Fibroblast of upper back skin (primary cell): ENCODE data around the gene TMEM248.
A peak's percentile ranks its signal among the peaks of the same experiment; 100 is the strongest.
"Not testable (repeated sequence)": the region's sequence is repeated elsewhere in the genome, so short reads cannot be mapped to it uniquely, and the experiment has no call there.

Experiments used
- DNase-seq: peaks from one replicate; pipeline ENCODE4 v3.0.0-alpha.2; 2013

Gene TMEM248

GRCh38 chr7:66911191-66911590 lies 9.8 kb upstream of the TMEM248 start:
- not testable (repeated sequence) for DNase-seq

DNA sequence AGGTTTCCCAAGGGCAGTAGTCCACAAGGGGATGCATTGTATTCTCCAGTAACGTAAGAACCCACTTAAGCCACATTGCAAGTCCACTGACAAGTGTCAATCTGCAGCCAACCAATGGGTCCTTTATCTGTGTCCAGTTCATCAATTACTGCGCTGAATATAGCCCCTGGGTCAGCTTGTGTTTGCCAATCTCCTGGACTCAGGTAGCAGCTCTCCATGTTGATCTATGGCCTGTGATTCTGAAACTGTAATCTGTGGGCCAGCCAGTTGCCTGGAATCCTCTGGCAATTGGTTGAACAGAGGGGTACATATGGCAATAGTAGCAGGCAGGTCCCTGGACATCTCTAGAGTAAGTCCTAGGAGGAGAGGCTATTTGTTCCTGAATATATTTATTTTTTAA lies 8.8 kb upstream of the TMEM248 start:
- no peak for DNase-seq

DNA sequence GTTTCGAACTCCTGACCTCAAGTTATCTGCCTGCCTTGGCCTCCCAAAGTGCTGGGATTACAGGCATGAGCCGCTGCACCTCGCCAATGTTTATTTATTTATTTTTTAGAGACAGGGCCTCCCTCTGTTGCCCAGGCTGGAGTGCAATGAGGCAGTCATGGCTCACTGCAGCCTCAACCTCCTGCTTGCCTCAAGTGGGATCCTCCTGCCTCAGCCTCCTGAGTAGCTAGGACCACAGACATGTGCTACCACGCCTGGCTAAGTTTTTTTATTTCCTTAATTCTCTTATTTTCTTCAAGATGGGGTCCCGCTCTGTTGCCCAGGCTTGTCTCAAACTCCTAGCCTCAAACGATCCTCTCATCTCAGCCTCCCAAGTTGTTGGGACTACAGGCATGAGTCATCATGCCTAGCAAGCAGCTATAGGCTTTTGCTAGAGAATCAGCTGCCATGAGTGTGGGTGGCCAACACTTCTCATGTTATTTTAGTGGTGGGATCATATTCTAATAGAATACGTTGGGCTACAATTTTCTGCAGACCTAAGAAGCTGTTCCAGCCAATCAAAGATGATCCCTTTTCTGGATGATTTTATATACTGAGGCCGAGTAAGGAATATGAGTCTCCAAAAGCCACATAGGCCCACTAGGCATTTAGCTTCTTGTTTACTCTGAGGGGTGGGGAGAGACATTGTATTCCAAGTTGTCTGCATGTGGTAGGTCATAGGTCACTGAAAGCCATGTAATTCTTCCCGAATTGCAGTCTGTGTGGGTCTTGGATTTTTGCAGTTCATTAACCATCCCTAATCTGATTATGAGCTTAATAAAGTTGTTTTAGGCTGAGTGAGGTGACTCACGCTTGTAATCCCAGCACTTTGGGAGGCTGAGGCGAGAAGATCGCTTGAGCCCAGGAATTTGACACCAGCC lies 7.6 kb upstream of the TMEM248 start:
- DNase-seq: no peak

DNA sequence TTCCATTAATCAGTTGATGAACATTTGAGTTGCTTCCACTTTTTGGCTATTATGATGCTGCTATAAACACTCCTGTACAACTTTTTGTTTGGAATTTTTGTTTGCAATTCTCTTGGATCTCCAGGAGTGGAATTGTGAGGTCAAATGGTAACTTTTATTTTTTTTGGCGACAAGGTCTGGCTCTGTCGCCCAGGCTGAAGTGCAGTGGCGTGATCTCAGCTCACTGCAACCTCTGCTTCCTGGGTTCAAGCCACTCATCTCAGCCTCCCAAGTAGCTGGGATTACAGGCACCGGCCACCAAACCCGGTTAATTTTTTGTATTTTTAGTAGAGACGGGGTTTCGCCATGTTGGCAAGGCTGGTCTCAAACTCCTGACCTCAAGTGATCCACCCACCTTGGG lies 3.1 kb upstream of the TMEM248 start:
- not testable (repeated sequence) for DNase-seq

DNA sequence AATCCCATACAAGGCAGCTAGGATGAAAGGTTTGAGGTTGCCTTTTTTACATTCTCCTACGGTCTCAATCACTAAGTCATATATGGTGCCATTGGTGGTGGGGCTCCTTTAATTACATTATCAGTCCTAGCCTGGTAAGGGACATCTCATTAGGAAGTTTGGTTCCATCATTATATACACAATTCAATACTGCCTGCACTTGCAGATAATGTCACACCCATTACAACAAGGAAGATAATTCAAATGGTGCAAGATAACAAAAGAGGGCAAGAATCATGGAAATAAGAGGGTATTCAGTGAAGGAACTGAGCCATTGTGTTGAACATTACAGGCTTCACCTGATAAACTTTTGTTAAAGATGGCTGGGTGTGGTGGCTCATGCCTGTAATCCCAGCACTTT lies 1.7 kb upstream of the TMEM248 start:
- no peak for DNase-seq

DNA sequence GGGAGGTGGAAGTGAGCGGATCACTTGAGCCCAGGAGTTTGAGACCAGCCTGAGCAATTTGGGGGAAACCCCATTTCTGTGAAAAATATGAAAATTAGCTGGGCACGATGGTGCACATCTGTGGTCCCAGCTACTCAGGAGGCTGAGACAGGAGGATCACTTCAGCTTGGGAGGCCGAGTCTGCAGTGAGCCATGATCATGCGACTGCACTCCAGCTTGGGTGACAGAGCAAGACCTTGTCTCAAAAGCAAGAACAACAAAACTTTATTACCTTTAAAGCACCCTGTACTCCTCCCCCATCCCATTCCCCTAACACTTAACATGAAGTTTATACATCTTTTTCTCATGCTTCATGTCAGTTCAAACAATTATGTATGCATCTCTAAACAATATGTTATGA lies 1.3 kb upstream of the TMEM248 start:
- DNase-seq: no peak

- no peak for DNase-seq
These were observed 769 bp upstream of the TMEM248 start for GRCh38 chr7:66920256-66920655.

DNA sequence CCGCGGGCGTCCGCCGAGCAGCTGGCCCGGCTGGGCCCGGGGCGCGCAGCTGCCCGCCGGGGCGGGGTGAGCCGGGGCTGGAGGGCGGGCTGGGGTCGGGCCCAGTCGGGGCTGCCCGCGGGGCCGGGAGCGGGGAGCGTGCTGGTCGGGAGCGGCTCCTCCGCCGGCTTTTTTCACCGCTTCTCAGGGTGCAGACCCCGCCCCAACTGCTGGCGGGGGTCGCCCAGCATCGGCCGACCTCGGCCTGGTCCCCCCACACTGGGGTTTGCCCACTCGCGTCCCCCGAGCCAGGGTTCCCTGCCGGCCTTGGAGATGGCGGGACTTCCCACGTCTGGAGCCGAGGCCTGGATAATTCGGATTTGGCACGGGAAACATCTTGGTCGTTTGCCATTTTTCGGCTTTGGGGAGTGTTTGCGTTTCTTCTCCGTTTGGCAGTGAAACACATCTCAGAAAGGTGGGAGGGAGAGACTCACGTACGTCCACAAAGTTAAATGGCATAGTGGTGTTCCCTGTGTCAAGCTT lies 432 bp downstream of the TMEM248 start:
- peak; percentile 49 for DNase-seq

DNA sequence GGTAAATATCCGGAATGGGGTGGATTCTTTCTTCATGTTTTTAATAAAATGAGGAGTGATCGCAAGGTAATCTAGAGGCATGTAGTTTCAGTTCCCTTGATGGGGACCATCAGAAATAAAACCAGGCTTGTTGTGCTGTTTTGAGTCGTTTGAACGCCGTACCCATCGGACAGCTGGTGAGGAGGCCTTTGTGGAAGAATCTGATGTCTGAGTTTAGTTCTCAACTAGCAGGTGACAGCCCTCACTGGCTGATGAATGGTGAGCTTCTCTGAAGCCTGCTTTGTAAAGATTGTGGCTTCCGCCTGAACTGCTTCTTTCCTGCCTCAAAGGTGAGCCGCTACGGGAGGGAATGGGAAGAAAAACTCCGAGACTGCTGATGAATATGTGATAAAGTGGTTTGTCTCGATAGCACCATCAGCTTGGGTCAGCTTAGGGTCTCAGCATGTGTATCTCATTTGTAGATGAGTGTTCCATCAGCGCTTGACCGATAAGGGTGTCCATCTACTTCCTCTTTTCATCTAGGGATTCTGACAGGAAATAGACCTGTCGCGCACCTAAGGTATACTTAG lies 977 bp downstream of the TMEM248 start:
- DNase-seq: no peak

DNA sequence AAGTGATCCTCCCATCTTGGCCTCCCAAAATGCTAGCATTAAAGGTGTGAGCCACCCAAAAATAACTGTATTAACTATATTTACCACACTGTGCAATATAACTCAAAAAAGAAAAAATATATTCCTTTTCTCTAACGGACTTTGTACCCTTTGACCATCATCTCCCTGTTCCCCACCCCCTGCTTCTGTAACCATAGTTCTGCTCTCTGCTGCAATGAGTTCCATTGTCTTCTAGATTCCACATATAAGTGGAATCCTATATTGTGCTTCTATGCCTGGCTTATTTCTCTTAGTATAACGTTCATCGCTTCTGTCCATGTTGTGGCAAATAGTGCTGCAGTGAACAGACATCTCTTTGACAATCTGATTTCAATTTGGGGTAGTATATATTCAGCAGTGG lies 4.2 kb downstream of the TMEM248 start:
- no peak for DNase-seq

DNA sequence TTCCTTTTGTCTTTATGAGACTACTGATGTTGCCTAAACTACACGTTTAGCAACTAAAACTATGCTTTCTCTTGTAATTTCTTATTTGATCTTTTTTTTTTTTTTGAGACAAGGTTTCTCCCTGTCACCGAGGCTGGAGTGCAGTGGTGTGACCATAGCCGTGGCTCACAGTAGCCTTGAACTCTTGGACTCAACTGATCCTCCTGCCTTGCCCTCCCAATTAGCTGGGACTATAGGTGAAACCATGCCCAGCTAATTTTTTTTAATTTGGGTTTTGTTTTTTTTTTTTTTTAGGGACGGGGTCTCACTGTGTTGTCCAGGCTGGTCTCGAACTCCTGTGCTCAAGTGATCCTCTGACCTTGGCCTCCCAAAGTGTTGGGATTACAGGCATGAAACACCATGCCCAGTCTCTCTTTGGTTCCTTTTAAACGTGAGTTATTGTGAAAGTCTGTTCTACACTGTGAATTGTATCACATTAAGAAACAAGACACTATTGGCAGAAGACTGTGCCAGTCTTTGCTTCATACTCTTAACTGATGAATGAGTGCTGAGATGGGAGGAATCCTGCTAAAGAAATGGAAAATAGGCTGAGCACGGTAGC lies 6.4 kb downstream of the TMEM248 start:
- no peak for DNase-seq

DNA sequence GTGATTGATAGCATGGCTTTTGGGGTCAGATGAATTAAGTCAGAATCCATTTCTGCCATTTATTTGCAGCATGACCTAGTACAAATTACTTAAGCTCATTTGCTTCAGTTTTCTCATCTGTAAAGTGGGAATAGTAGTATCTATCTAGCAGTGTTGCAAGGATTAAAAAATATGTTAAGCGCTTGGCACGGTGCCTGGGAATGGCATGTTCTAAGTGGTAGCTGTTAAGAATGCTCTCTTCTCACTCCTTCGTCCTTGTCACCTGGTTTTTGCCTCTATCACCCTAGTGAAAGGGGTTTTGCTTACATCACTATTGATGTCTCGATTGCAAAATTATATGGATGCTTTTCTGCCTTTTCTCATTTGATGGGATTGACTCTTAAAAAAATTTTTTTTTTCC lies 7.4 kb downstream of the TMEM248 start:
- DNase-seq: no peak

DNA sequence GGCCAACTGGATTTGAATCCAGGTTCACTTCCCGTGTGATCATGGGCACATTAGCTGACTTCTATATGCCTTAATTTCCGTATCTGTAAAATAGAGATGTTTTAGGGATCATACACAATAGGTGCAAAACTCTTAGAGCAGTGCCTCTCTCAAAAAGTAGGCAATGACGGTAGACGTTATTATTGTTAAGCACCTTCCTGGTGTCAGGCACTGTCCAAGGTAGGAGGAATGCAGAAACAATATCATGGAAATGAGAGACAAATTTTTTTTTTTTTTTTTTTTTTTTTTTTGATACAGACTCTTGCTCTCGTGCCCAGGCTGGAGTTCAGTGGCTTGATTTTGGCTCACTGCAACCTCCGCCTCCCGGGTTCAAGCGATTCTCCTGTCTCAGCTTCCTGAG lies 8.1 kb downstream of the TMEM248 start:
- DNase-seq: no peak

GRCh38 chr7:66929935-66930334 lies 8.9 kb downstream of the TMEM248 start:
- no peak for DNase-seq

- no peak for DNase-seq
These were observed 9.3 kb downstream of the TMEM248 start for GRCh38 chr7:66930341-66930740.

- DNase-seq: no peak
These were observed 12.4 kb downstream of the TMEM248 start for GRCh38 chr7:66933469-66933868.

DNA sequence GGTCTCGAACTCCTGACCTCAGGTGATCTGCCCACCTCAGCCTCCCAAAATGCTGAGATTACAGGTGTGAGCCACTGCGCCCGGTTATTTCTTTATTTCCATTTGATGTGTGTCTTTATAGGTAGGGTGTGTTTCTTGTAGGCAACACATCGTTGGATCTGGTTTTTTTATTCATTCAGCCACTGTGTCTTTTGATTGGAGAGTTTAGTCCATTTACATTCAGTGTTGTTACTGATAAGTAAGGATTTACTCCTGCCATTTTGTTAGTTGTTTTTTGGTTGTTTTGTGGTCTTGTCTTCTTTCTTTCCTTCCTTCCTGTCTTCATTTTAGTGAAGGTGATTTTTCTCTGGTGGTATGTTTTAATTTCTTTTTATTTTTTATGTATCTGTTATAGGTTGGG lies 16.9 kb downstream of the TMEM248 start:
- no peak for DNase-seq

DNA sequence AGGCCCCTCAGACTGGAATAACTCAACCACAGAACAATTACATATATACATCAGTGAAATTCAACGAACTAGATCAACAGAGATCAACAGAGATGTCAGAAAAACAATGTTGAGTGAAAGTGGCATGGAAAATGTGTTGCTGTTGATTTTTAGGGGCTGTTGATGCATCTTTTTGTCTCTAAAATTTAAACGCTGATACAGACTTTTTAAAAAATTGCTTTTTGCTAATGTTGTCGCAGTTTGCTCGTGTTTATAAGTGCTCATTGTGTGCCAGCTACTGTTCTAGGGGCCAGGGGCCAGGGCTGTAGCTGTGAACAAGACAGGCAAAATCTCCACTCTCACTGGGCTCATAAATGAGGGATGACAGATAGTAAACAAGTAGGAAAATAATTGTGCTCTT lies 18.3 kb downstream of the TMEM248 start:
- DNase-seq: no peak

- no peak for DNase-seq
These were observed 25.5 kb downstream of the TMEM248 start for GRCh38 chr7:66946545-66946944.

- DNase-seq: no peak
These were observed 27.6 kb downstream of the TMEM248 start for GRCh38 chr7:66948480-66949109.

DNA sequence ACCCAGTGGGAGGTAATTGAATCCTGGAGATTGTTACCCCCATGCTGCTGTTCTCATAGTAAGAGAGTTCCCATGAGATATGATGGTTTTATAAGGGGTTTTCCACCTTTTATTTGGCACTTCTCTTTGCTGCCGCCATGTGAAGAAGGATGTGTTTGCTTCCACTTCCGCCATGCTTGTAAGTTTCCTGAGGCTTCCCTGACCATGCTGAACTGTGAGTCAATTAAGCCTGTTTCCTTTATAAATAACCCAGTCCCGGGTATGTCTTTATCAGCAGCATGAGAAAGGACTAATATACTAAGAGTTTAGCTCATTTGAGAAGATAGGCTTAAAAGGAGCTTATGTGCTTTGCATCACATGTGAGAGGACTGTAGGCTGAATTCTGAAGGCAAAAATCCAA lies 29.3 kb downstream of the TMEM248 start:
- no peak for DNase-seq

DNA sequence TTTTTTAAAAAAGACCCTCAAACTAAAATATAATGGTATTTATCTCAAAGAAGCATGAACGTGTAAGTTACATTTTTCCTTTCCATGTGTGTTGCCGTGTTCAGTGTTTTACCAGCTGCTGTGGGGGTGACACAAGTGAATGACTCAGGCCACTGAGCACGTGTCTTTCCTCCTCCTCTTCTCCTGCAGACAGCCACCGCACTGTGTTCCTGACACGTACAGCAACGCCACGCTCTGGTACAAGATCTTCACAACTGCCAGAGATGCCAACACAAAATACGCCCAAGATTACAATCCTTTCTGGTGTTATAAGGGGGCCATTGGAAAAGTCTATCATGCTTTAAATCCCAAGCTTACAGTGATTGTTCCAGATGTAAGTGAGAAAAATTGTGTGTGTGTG lies 29.7 kb downstream of the TMEM248 start:
- no peak for DNase-seq

DNA sequence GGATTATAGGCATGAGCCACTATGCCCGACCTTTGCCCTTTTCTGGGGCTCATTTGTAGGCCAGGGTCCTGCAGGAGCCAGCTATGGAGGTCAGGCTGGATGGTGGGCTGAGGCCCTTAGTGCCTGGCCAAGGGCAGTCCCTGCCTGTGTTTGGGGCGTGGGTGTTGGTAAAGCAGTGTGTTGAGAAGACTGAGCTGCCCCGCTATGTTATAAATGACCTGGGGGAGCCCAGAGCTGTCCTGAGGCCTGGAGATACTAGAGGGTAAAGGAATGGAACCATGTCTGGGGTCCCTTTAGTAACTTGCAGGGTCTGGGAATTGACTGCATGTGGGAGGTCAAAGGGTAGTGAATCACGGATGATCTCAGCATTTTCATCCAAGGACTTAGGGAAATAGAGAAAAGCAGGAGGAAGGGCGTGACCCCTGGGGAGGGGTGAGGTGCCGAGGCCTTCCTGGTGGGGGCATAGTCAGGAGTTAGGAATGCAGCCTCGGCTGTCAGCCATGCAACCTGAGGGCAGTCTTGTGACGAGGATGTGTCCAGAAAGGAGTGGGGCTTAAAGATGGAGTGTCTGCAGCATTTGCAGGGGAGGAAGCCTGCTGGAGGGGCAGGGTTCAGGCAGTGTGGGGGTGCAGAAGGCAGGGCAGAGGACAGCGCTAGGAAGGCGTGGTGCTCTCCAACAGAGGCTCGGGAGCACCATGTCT lies 31.5 kb downstream of the TMEM248 start:
- DNase-seq: peak; percentile 57
